Chondrocyte (in vitro differentiated cells): ENCODE data around the gene TM6SF1. TPM values are rescaled to one million over a fixed set of nuclear protein-coding genes. Genes with fewer than 3 reads are reported as not detected.

Source experiments
- DNase-seq: peaks from one replicate; pipeline ENCODE4 v3.0.0; 2021; ENCODE audit warnings: mixed read lengths, low spot score
- H3K27ac Mint-ChIP-seq: one replicate; pipeline ENCODE4 v1.8.0; 2021; ENCODE audit warnings: mild to moderate bottlenecking, moderate library complexity, mixed read lengths; ENCODE audit not compliant: unreplicated experiment
- H3K27me3 Mint-ChIP-seq: 2 replicates; pipeline ENCODE4 v1.8.0; 2021; ENCODE audit warnings: low read depth, mixed read lengths
- H3K36me3 Mint-ChIP-seq: 2 replicates; pipeline ENCODE4 v1.8.0; 2021; ENCODE audit warnings: low read depth, mixed read lengths
- H3K4me1 Mint-ChIP-seq: 2 replicates; pipeline ENCODE4 v1.8.0; 2021; ENCODE audit warnings: low read depth, mild to moderate bottlenecking, mixed read lengths
- H3K4me3 Mint-ChIP-seq: one replicate; pipeline ENCODE4 v1.8.0; 2021; ENCODE audit warnings: mild to moderate bottlenecking, moderate library complexity, mixed read lengths; ENCODE audit not compliant: unreplicated experiment
- H3K9me3 Mint-ChIP-seq: 2 replicates; pipeline ENCODE4 v1.8.0; 2021; ENCODE audit warnings: low read depth, mixed read lengths
- CTCF ChIP-seq: fragments of 200-600 bp; sonication (generic); IDR thresholded peaks from 2 replicates; pipeline ENCODE4 v1.5.0; 2021; ENCODE audit warnings: antibody characterized with exemption, mild to moderate bottlenecking, moderate library complexity
- total RNA-seq: library from RNA; stranded (reverse); gene quantifications from 3 replicates; pipeline ENCODE4 v1.2.1, GENCODE V29; 2021

The TM6SF1 gene
- total RNA-seq, 1 donor from 2014 or later: 22.3 TPM

GRCh38 chr15:83102346-83102745, 5.1 kb upstream of the TM6SF1 start:
- Mint-ChIP-seq H3K4me3 (no peak overlapping the region), H3K4me1 (peaks cover 8% of the 10 kb centered on the region), H3K27me3 (peaks cover 18% of the 10 kb centered on the region), H3K27ac (no peak overlapping the region), H3K9me3 (peaks cover 8% of the 10 kb centered on the region), H3K36me3 (no peaks in the 10 kb centered on the region)
- DNase-seq: no peak
- no peak for TF ChIP-seq CTCF

- Mint-ChIP-seq H3K4me3 (no peak overlapping the region), H3K36me3 (no peaks in the 10 kb centered on the region), H3K27ac (no peak overlapping the region), H3K4me1 (peaks cover 20% of the 10 kb centered on the region), H3K27me3 (peaks cover 14% of the 10 kb centered on the region), H3K9me3 (no peaks in the 10 kb centered on the region)
- no peak for TF ChIP-seq CTCF
- DNase-seq: no peak
These were observed 3.3 kb upstream of the TM6SF1 start for GRCh38 chr15:83104141-83104540.

GRCh38 chr15:83105440-83105839, 2.0 kb upstream of the TM6SF1 start:
- Mint-ChIP-seq H3K27me3 (peaks cover 9% of the 10 kb centered on the region), H3K4me3 (no peak overlapping the region), H3K27ac (no peak overlapping the region), H3K36me3 (no peaks in the 10 kb centered on the region), H3K9me3 (no peaks in the 10 kb centered on the region), H3K4me1 (peaks cover 30% of the 10 kb centered on the region)
- TF ChIP-seq CTCF: no peak
- no peak for DNase-seq

- H3K36me3 Mint-ChIP-seq: peaks cover 3% of the 10 kb centered on the region
- DNase-seq: no peak
- no peak for TF ChIP-seq CTCF
- H3K4me1 Mint-ChIP-seq: peaks cover 43% of the 10 kb centered on the region
- peak overlapping the region; percentile 81 for H3K4me3 Mint-ChIP-seq
- no peaks in the 10 kb centered on the region for H3K27me3 Mint-ChIP-seq
- H3K9me3 Mint-ChIP-seq: no peaks in the 10 kb centered on the region
- peak overlapping the region; percentile 47 for H3K27ac Mint-ChIP-seq
These were observed 366 bp downstream of the TM6SF1 start for GRCh38 chr15:83107841-83108181.

GRCh38 chr15:83108266-83109219, 1.1 kb downstream of the TM6SF1 start:
- Mint-ChIP-seq H3K36me3 (peaks cover 3% of the 10 kb centered on the region), H3K27me3 (no peaks in the 10 kb centered on the region), H3K4me3 (peak overlapping the region; percentile 81), H3K27ac (peak overlapping the region; percentile 47), H3K4me1 (peaks cover 50% of the 10 kb centered on the region), H3K9me3 (no peaks in the 10 kb centered on the region)
- no peak for DNase-seq
- no peak for TF ChIP-seq CTCF
